Measurements from ENCODE around the gene GARIN5B. TPM values are rescaled to one million over a fixed set of nuclear protein-coding genes. Genes with fewer than 3 reads are reported as not detected.

The GARIN5B gene
- total and polyA plus RNA-seq, 2 of the 4 experiments (the other 2 are of a cell fraction), result not detected

DNA sequence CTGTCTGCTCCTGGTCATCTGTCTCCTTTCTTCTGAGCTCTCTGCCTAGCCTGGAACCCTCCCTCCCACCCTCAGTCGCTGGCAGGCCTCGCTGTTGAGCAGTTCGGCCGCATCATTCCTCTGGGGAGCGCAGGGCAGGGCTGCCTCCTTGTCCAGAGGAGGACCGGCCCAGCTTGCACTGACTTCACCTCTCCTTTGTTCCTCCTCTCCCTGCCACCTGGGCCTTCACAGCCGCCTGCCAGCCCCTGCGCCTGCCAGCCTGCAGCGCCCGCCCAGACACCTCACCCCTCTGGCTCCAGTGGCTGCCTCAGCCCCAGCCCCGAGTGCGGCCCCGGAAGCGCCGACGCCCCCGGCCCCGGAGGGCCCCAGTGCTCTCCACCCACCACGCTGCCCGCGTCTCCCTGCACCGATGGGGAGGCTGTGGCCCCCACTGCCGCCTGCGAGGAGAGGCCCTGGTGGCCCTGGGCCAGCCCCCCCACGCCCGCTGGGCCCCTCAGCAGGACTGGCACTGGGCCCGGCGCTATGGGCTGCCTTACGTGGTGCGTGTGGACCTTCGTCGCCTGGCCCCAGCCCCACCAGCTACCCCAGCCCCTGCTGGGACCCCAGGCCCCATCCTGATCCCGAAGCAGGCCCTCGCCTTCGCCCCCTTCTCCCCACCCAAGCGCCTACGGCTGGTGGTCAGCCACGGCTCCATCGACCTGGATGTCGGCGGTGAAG lies 16.2 kb downstream of the GARIN5B start:
- Histone ChIP-seq H2BK15ac (ENCODE audit: low read depth, low read length) (no peak overlapping the region), H2AK9ac (replicated peaks; ENCODE audit: low read depth, low read length, poor library complexity) (no peak overlapping the region), H3K56ac (ENCODE audit: extremely low read depth, insufficient read depth, low read length) (no peak overlapping the region), H3K9me1 (ENCODE audit: insufficient read depth, low read length) (no peaks in the 10 kb centered on the region), H2AFZ (replicated peaks; ENCODE audit: low read length, poor library complexity) (no peak overlapping the region), H4K5ac (ENCODE audit: low read depth, low read length) (no peak overlapping the region), H3K4me2 (ENCODE audit: low read depth, low read length) (no peak overlapping the region), H3K79me1 (ENCODE audit: low read depth in 1 of 2, low read length in 2 of 2) (peaks cover 0 to under 1% of the 10 kb centered on the region in 2 experiments; a peak in 2 of 4 replicates), H3K4ac (ENCODE audit: low read depth, low read length) (no peak overlapping the region), H4K91ac (ENCODE audit: insufficient read depth, low read depth, low read length) (no peak overlapping the region), H3K23ac (ENCODE audit: low read depth, low read length) (no peak overlapping the region), H3K18ac (ENCODE audit: low read depth, low read length) (no peak overlapping the region), H3K9me3 (ENCODE audit: control insufficient read depth, insufficient read depth, low read length) (no peaks in the 10 kb centered on the region), H2BK5ac (ENCODE audit: low read depth, low read length, poor library complexity, severe bottlenecking) (no peak overlapping the region), H4K8ac (ENCODE audit: low read depth in 2 of 2, low read length in 2 of 2) (no peak overlapping the region), H3K4me3 (ENCODE audit: insufficient read depth, low read depth, low read length) (no peak overlapping the region), H4K20me1 (ENCODE audit: insufficient read depth, low read length) (no peaks in the 10 kb centered on the region; the same call in 1 of the 2 replicates), H3K4me1 (ENCODE audit: control insufficient read depth, insufficient read depth, low read length) (peaks cover 3% of the 10 kb centered on the region; the same call in 1 of the 2 replicates), H3K14ac (replicated peaks; ENCODE audit: low read depth, low read length) (no peak overlapping the region), H2BK20ac (ENCODE audit: low read depth, low read length) (no peak overlapping the region), H3K27ac (ENCODE audit: insufficient read depth, low read length) (no peak overlapping the region), H3K9ac (ENCODE audit: low read depth, low read length) (no peak overlapping the region), H2AK5ac (ENCODE audit: low read depth, low read length) (no peak overlapping the region), H3K36me3 (ENCODE audit: control insufficient read depth, insufficient read depth, low read length) (peaks cover 18% of the 10 kb centered on the region; the same call in 1 of the 2 replicates), H2BK120ac (ENCODE audit: low read depth, low read length) (no peak overlapping the region), H3K27me3 (ENCODE audit: control insufficient read depth, insufficient read depth, low read length) (peaks cover 4% of the 10 kb centered on the region)
- POLR2A ChIA-PET (ENCODE audit: unreplicated experiment), result no interaction called here
- CTCF ChIA-PET, result interaction anchor here (0.5 kb wide), 1 partner anchor 8 kb away, joined by 5 read pairs; no protein-coding TSS in a partner anchor
- 80% methylated on average over 25 of the region's 41 CpGs; no CpG with 5 or more reads in 1 of the 2 experiments for WGBS, 2 experiments (ENCODE audit: extremely low coverage in 2 of 2, insufficient read length in 1 of 2)
- in situ Hi-C loops (cut with MboI; ENCODE audit: low sequenced_read_pairs), result no loop called here
- dilution Hi-C loops (cut with HindIII; ENCODE audit: low sequenced_read_pairs, unreplicated experiment), result no loop called here
- intact Hi-C loops (cut with micrococcal nuclease), result no loop called here
- no TSS peak for BruUV-seq (replicated peaks)
- ATAC-seq (ENCODE audit: low read depth) (no peak), DNase-seq (no peak)
- no peak for TF ChIP-seq CTCF (conservative IDR thresholded peaks at IDR 0.05; ENCODE audit: low read depth, low read length)
- TF ChIP-seq FOS (IDR thresholded peaks at IDR 0.05; ENCODE audit: low read depth, low read length), result no peak
- TF ChIP-seq CHD1 (IDR thresholded peaks at IDR 0.05; ENCODE audit: low read depth, low read length), result no peak
- TF ChIP-seq NFE2L2 (IDR thresholded peaks at IDR 0.05; ENCODE audit: low read depth, low read length), result no peak
- no peak for TF ChIP-seq MXI1 (IDR thresholded peaks at IDR 0.05; ENCODE audit: borderline replicate concordance, low read depth, low read length)
- no peak for TF ChIP-seq RAD21 (IDR thresholded peaks at IDR 0.05; ENCODE audit: low read length)
- no peak for TF ChIP-seq RCOR1 (IDR thresholded peaks at IDR 0.05; ENCODE audit: insufficient replicate concordance, low read length)
